GM21390 (cell line): ENCODE measurements around the gene KLF13.

Experiments
- ATAC-seq: cut with Tn5 transposase; IDR thresholded peaks from one replicate; pipeline ENCODE4 v1.9.1; 2021; ENCODE audit not compliant: unreplicated experiment

KLF13 gene

DNA sequence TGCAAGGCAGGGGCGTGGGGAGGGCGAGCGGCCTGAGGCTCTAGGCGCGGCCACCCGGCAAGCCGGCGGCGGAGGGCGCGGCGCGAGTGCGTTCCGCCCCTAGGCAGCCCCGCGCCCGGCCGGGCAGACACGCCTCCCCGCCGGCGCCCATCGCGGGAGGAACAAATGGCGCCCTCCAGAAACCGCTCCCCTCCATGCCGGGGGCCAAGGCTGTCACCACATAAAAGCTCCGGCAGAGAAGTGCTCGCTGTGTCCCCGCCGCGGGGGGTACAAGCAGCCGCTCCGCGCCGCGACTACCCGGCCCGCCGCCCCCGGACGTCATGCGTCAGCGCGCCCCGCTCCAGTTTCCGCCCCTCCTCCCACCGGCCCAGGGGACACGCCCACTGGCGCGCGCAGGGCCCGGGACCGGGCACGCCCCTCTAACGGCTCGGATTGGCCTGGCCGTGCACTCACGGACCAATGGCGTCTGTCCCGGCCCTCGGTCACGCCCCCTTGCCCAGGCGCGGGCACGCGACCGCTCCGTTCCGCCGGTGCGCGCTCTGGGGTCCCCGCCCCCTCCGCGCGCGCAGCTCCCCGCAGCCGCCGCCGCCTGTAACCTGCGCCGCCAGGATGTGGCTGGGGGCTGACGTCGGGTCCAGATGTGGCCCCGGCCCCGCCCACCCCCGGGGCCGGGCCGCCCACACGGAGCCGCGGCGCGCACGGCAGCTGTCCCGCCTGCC is at the start of gene KLF13:
Gene KLF13 (plus strand): TSS at position 680 of the 719 bp plus-strand sequence. CDS start 378 bp downstream, outside the sequence.
- ATAC-seq: peak; percentile 58

DNA sequence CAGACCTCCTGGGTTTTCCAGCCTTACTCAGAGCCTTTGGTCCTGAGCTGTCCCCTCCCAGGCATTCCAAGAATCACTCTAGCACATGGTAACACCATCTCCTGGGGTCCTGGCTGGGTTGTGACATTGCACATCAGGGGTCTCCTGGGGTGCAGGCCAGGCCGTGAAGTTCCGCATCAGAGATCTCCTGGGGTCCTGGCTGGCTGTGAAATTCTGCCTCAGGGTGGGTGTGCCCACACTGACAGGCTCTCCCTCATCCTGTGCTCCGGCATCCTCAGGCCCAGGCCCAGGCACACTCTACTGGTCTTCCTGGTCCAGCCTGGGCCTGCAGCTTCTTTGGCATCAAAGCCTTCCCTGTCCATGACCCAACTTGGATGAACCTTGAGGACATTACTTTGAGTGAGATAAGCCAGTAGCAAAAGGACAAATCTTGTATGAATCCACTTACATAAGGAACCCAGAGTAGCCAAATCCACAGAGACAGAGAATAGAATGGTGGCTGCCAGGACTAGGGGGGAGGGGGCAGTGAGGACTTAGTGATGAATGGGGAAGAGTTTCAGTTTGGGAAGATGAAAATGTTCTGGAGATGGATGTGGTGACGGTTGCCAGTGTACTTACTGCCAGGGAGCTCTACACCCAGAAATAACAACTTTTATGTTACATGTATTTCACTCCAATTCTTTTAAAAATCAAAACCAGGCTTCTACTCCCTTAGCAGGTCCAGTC is 49.1 kb upstream of the KLF13 start:
- ATAC-seq: no peak

DNA sequence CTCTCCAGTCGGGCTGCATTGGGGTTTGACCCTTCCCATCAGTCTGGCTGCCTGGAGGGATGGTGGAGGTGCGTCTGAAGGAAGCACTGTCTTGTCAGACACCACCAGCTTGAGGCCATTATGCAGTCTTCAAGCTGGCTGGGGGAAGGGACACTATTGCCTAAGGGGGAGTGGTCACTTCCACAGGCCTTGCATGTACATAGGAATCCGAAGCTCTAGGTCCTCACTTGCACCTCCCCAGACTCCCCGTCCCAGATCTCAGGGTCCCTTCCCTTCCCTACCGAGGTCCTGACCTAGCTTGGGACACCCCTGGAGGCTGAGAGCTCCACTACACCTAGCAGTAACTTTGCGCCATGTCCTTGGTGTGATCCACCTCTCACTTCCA is 48.6 kb upstream of the KLF13 start:
- ATAC-seq: no peak

DNA sequence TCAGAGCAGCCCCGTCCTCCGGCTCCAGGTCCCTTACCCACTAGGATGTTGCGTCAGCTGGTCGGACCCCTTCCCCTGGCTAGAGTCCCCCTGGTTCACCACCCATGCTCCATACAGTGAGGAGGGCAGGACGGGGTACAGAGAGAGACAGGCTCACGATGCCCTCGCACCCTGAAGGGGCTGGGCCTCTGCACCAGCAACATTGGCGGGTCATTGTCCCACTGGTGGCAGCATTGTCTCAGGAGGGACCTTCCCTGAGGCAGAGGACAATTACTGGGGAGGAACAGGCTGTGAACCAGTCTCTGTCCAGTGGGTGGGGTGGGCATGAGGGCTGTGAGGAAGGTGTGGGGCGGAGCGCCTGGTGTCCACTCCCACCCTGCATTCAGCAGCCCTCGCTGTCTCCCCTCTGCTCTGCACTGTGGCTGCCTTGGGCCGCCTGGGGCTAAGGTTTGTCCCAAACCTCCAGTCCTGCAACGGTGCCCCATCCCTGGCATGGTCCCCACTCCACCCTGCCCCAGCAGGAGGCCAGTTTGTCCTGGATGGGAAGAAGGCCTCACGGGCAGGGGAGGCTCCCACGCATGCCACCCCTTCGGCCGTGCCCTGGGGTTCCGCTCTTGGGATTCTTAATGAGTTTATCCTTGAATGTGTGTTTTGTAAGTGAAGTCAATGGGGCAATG is 48.0 kb upstream of the KLF13 start:
- no peak for ATAC-seq

DNA sequence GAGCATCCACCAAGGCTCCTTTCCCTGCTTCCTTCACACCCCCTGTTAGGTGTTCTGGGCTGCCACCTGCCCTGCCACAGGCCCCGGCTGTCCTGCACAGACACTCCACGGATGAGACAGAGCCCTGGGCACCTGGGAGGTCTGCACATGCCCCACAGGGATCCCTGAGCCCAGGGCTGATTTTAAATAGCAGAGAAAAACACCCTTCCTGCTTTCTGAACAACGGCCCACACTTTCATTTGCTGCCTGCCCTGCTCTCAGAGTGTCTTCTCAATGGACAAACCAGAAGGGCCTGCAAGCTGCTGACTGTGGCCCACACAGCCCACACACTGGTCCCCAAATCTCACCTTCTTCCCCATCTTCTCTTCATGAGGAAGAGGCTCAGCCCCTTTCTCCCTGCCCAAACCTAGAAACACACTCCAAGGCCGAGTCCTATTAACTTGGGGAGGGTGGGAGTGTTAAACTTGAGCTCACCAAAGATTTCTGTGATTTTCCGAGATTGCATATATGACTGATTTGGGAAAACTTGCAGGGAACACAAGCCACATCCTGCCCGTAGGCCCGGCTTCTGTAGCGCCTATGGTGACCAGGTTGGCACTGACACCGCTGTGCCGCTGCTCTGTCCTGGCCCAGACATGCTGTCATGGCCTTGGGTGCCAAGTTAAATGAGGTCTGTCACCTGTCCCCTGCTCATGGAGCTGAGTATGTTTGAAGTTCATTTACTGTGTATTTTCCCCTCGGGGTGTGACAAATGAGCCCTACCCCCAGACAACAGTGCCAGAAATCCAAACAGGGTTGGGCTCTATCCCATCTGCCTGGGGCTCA is 47.2 kb upstream of the KLF13 start:
- ATAC-seq: no peak

DNA sequence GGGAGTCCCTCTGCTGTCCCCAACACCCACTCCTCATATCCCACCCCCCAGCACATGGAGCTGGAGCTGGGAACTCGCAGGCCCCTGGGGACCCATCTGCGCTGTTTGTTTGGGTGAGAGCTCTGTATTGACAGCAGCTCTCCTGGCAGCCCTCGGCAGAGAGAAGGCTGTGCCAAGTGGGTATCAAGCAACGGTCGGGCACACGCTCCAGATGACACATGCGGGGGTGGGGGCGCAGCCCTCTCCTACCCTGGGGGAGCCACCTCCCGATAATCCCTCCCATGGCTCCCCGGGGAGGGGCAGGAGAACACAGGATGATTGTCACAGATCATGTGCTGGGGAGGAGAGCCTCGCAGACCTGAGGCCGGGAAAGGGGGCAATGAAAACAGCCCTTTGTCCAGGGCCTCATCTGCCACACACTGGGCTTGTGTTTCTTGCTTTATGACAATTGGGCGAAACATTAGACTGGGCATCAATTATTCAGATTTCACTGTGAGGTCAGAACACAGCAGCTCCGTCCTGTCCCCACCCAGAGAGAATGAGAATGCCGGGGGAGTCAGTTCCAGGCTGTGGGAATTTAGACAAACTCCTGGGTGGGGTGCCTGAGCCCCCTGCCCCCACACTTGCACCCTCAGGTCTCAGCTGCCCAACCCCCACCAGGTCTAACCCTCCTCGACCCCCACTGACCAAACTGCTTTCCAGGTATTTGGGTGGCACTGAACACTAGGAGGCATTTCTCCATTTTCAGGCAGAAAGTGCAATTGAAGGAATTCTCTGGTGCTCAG is 46.4 kb upstream of the KLF13 start:
- no peak for ATAC-seq

DNA sequence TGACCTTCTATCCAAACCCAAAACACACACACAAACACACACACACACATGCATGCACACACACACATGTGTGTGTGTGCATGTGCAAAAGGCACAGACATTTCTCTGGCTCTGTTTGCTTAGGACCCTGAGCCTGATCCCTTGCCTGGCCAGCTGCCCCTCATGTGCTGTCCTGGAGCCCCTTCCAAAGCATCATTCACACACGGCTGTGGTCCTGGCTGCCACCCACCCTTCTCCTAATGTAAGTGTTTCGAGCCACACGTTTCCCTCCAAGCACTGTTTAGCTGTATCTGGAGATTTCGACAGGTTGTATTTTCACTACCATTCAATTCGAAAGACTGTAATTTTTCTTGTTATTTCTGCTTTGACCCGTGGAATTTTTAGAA is 45.8 kb upstream of the KLF13 start:
- ATAC-seq: no peak

DNA sequence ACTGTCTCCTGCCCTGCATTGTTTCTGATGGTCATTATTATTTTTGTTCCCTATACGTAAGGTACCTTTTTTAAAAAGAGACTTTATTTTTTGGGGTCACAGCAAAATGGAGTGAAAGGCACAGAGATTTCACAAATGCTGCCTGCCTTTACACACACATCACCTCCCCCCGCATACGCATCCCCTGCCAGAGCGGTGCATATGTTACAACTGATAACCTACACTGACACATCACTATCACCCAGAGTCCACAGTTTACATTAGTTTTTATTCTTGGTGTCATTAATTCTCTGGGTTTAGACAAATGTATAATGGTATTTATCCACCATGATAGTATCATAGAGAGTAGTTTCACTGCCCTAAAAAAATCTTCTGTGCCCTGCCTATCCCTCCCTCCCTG is 43.6 kb upstream of the KLF13 start:
- no peak for ATAC-seq

DNA sequence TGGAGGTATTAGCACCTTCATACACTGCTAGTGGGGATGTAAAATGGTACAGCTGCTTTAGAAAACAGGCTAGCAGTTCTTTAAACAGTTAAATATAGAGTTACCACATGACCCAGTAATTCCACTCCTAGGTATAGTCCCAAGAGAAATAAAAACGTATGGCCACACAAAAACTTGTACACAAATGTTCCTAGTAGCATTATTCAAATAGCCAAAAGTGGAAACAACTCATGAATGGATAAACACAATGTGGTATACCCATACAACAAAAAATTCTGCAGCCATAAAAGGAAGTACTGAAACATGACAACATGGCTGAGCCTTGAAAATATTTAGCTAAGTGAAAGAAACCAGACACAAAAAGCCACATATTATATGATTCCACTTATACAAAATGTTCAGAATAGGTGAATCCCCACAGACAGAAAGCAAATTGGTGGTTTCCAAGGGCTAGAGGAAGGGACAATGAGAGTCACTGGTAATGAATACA is 40.8 kb upstream of the KLF13 start:
- no peak for ATAC-seq

DNA sequence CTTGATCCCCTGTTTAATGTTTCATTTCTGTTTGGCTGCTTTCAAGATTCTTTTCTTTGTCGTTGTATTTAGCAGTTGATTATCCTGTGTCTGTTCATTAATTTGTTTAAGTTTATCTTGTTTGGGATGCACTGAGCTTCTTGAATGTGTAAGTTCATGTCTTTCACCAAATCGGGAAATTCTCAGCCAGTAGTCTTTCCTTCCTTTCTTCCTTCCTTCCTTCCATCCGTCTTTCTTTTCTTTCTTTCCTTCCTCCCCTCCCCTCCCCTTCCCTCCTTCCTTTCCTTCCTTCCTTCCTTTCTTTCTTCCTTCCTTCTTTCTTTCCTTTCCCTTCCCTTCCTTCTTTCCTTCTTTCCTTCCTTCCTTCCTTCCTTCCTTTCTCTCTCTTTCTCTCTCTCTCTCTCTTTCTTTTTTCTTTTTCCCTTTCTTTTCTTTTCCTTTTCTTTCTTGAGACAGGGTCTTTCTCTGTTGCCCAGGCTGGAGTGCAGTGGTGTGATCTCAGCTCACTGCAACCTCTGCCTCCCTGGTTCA is 35.5 kb upstream of the KLF13 start:
- ATAC-seq: no peak

DNA sequence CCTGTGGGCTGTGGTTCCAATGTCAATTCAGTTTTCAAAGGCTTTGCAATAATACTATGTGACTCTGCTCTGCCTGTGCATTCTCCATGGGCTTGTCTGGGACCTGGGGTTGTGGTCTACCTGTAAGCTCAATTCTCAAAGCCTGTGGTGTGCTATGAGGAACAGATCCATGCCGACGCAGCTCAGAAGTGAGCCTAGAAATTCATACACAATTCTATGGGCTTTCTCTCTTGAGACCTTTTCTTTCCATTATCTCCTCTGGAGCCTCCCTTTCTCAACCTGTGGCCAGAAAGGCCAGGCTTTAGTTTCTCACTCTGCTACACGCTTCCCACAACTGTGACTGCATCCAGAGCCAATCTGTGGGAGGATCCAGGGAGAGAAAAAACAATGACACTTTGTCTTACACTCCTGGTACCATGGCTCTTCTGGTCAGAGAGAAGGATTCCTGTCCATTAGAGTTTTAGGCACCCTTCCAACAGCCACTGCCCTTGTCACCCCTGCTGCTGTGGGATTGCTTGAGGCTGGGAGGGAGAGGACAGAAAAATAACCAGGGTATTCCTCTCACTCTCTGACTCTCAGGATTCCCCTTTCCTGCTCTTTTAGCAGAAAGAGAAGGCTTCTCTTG is 34.1 kb upstream of the KLF13 start:
- no peak for ATAC-seq

DNA sequence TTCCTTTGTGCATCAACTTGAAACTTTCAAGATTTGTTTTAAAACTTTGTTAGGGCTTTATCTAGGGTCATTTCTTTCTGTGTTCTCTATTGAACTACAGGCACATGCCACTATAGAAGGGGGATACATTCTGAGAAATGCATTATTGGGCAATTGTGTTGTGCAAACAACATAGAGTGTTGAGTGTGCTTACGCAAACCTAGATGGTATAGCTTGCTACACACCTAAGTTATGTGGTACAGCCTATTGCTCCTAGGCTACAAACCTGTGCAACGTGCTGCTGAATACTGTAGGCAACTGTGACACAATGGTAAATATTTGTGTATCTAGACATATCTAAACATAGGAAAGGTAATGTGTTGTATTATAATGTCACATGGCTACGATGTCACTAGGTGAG is 33.0 kb upstream of the KLF13 start:
- ATAC-seq: no peak

DNA sequence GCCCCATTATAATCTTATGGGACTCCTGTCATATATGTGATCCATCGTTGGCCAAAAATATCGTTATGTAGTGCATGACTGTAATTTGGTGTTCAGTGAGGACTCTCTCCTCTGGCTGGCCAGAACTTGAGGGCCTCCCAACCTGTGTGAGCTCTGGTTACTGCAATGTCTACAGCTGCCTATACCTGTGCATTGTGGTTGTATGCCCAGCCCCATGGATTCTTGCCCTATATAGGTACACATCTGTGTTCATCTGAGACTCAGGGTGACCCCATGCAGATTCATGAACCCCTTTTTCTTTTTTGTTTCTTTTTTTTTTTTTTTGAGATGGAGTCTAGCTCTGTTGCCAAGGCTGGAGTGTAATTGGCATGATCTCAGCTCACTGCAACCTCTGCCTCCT is 32.6 kb upstream of the KLF13 start:
- no peak for ATAC-seq

DNA sequence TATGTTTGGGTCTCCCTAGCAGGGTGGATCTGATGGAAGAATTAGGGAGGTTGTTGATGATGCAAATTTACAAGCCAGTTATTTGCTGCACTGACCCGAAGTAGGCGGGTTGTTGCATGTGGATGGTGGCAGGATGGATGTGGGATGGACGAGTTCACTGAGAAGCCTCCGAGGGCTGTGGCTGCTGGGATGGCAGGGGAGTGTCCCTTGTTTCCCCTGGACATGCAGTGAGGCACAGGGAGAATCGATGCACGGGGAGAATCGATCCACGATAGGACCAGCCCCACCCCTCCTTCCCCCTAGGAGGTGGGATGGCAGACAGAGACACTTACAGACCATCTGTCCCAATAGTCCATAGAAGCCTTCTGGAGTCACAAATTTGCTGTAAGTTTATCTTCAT is 31.0 kb upstream of the KLF13 start:
- ATAC-seq: no peak

DNA sequence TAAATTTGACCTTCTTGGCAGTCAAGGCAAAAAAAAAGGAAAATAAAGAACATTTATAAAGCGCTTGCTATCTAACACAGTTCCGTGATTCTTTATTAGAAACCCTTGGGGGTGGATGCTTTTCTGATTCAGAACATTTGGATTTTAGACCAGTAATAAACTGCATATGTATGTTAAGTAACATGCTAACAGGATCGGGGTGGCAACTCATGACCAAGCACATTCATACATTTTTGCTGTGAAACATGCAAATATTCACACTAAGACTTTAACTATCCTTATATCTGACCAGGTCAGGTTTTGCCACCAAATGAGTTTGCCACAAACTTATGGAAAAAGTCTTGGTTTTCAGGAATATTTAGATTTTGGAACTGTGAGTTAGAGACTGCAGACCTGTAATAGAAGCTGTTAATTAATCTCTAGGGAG is 30.4 kb upstream of the KLF13 start:
- no peak for ATAC-seq

DNA sequence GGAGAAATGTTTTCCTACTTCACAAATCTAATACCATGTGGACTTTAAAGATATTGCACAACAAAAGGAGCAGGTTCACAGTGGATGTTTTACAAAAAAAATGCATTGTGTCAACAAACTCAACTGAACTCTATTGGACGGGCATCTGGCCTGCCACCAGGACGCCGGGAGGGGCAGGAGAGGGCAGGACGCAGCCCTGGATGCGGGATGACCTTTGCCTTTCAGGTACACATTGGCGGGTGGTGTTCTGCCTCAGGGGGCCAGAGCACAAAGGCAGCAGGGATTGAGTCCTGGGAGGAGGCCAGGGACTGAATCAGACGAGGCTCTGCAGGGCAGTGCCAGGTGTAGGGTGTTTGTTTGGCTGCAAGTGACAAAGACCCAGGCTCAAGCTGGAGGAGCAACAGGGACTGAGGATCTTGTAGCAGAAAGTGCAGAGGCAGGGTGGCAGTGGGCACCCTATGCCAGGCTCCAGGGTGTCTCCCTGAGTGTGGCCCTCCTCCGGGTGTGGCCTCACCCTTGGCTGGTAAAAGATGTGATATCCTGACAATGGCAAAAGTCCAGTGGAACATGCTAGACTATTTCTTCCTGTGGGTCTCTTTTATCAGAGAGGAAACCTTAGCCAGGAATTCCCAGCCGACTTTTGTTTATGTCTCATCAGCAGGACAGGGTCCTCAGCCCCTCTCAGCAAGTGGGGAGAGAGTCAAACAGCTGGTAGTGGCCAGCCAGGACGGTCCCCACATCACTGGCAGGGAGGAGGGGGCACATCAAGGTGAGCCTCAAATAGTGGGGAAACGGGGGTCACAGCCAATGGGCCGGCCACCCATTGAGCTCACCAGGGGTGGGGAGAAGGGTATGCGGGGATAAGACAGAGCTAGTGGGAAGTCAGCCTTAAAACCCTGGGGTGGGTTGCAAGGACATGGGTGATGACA is 29.7 kb upstream of the KLF13 start:
- no peak for ATAC-seq

DNA sequence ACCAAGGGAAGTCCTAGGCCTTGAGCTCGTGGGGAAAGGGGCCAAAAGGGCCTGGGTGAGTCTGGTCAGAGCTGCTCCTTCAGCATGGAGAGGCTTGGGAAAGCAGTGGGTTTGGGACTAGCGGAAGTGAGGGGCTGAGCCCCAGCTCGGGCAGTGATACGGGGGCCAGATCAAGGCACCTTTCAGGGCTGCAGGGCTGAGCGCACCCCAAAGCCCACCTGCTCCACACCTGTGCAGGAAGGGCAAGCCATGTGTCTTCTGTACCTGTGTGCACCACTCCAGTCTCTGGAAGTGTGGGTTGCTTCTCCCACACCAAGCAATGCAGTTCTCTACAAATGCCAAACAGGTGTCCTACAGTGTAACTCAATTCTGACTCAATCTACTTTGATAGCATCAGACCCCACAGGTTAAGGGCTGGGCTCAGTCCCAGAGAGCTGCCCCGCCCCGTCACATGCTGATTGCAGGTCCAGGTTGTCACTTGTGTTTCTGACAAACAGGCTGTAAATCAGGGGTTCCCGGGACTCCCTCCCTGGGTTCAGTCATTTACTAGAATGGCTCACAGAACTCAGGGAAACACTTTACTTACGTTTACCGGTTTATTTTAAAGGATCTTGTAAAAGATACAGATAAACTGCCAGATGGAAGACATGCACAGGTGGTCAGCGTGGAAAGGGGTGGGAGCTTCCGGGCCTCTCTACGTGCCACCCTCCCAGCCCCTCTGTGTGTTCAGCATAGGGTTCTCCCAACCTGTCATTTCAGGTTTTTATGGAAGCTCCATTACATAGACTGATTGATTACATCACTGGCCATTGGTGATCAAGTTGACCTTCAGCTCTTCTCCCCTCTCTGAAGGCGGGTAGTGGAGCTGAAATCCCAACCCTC is 28.8 kb upstream of the KLF13 start:
- ATAC-seq: no peak
